PC-3 (cell line): ENCODE results near the gene PLXNA4.

Experiments used
- EZH2 ChIP-seq: fragments of 300-600 bp; sonication (generic); IDR thresholded peaks from one replicate; pipeline ENCODE4 v1.6.1; 2017; ENCODE audit warnings: antibody characterized with exemption, mild to moderate bottlenecking, low read length; ENCODE audit not compliant: unreplicated experiment
- EZH2phosphoT487 ChIP-seq: fragments of 300-600 bp; sonication (generic); IDR thresholded peaks from 2 replicates; pipeline ENCODE4 v1.6.1; 2018; ENCODE audit warnings: mild to moderate bottlenecking, antibody characterized with exemption, low read length, borderline replicate concordance
- TF ChIP-seq, protein P1 (sequence below): fragments of 300-600 bp; sonication (generic); conservative IDR thresholded peaks from 2 replicates; pipeline ENCODE4 v1.5.1; 2017; ENCODE audit warnings: antibody characterized with exemption, low read depth, mild to moderate bottlenecking, low read length

DNA sequence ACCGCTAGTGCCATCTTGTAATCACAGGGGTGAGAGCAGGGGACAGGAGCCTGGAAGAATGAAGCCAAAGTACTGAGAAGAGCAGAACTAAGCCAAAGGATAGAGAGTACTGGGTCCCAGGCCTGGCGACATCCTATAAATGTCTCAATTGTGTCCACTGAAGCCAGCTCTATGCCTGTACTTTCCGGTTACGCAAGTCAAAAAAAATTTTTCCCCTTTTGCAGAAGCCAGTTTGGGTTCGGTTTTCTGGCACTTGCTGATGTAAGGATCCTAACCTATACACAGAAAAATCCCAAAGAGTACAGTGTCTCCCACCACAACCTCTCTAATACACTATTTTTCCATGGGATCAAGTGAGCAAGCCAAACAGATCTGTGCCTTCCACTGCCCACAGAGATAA lies 61.1 kb downstream of the PLXNA4 start:
- TF ChIP-seq EZH2phosphoT487, result no peak
- TF ChIP-seq, protein P1, sequence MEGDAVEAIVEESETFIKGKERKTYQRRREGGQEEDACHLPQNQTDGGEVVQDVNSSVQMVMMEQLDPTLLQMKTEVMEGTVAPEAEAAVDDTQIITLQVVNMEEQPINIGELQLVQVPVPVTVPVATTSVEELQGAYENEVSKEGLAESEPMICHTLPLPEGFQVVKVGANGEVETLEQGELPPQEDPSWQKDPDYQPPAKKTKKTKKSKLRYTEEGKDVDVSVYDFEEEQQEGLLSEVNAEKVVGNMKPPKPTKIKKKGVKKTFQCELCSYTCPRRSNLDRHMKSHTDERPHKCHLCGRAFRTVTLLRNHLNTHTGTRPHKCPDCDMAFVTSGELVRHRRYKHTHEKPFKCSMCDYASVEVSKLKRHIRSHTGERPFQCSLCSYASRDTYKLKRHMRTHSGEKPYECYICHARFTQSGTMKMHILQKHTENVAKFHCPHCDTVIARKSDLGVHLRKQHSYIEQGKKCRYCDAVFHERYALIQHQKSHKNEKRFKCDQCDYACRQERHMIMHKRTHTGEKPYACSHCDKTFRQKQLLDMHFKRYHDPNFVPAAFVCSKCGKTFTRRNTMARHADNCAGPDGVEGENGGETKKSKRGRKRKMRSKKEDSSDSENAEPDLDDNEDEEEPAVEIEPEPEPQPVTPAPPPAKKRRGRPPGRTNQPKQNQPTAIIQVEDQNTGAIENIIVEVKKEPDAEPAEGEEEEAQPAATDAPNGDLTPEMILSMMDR, result no peak
- TF ChIP-seq EZH2, result no peak
